Stimulated activated effector memory CD8-positive, alpha-beta T cell treated with anti-CD3 and anti-CD28 coated beads, Interleukin-12 subunit alpha, Interleukin-12 subunit beta, amount 100 ng/mL, for 72 hours (primary cell): ENCODE data around the gene ZCCHC9.
"Not testable (repeated sequence)": the region's sequence is repeated elsewhere in the genome, so short reads cannot be mapped to it uniquely, and the experiment has no call there.

ENCODE experiments used
- ATAC-seq: fragments of 150-1000 bp; cut with Tn5 transposase; 2 replicates; pipeline ENCODE4 v1.10.0; 2021
- DNase-seq, 2 donors: peaks; one replicate each; pipeline ENCODE4 v3.0.0; 2021 to 2022; ENCODE audit warnings: low spot score in 2 of 2
- H3K27ac Mint-ChIP-seq: one replicate; pipeline ENCODE4 v1.8.0; 2022; ENCODE audit warnings: mild to moderate bottlenecking, mixed read lengths
- H3K36me3 Mint-ChIP-seq: one replicate; pipeline ENCODE4 v1.8.0; 2022; ENCODE audit warnings: mild to moderate bottlenecking, mixed read lengths
- H3K4me1 Mint-ChIP-seq: one replicate; pipeline ENCODE4 v1.8.0; 2022; ENCODE audit warnings: mixed read lengths
- H3K4me3 Mint-ChIP-seq: one replicate; pipeline ENCODE4 v1.8.0; 2022; ENCODE audit warnings: mild to moderate bottlenecking, mixed read lengths
- H3K9me3 Mint-ChIP-seq: one replicate; pipeline ENCODE4 v1.8.0; 2022; ENCODE audit warnings: mixed read lengths

ZCCHC9 gene, protein sequence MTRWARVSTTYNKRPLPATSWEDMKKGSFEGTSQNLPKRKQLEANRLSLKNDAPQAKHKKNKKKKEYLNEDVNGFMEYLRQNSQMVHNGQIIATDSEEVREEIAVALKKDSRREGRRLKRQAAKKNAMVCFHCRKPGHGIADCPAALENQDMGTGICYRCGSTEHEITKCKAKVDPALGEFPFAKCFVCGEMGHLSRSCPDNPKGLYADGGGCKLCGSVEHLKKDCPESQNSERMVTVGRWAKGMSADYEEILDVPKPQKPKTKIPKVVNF

DNA sequence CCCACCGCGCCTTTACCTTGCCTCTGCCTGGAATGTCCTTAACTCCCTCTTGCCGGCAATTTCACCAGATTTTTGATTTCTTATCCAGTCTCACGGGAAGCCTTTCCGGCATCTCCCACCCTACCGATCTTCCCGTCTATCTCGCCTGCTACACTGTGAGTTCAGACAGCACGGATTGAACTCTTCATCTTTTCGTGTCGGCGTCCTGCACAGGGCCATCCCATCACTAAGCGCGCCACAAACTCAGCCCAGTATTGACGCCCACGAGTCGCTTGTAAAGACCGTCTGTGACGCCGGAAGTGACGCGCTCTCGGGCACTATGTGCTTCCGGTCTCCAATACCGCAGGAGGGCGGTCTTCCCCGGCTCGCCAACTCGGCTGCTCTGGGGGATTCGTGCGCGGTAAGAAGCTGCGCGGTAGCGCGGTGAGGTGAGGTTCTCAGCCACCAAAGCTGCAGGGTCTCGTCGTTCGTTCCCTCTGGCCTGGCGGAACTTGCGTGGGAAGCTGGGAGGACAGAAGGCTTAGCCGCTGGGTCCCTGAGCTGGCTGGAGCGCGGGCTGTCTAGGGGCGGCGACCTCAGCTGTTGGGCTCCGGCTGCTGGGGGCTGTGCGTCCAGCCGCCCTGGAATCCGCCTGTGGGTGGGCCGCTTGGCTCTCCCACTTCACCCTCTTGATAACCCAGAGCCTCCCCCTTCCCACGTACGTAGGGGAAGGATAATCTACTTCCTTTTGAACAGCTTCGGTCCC, at the start of gene ZCCHC9:
Gene ZCCHC9 (plus strand): TSS at position 317 of the 745 bp plus-strand sequence. CDS start 3,171 bp downstream, outside the sequence.
- Mint-ChIP-seq H3K4me3 (peak within 1 kb of the TSS; percentile 88), H3K9me3 (no peaks in the 10 kb centered on the region), H3K4me1 (peaks cover 61% of the 10 kb centered on the region), H3K36me3 (peaks cover 21% of the 10 kb centered on the region), H3K27ac (peak within 1 kb of the TSS; percentile 93)
- peak; percentile 83 to 93 for DNase-seq
- peak; percentile 95 for ATAC-seq

DNA sequence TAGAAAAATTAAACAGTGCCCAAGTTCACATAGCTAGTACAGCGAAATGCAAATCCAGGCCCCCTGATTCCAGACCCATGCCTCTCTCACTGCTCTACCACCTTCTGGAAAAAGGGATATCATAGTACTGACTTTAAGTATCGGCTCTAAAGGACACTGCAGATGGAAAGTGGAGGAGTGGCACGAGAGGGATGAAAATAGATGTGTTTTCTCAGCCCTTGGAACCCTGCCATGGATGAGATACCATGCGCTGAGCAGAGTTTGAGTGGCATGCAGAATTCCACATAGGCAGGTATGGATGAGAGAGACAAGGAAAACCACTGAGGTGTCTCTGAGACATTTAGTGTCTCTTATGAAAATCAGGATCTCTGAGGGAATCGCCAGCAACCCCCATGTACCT, 49.5 kb upstream of the ZCCHC9 start:
- Mint-ChIP-seq H3K4me1 (no peaks in the 10 kb centered on the region), H3K9me3 (peaks cover 4% of the 10 kb centered on the region), H3K27ac (no peak overlapping the region), H3K4me3 (no peak overlapping the region), H3K36me3 (no peaks in the 10 kb centered on the region)
- DNase-seq (no peak), ATAC-seq (no peak)

DNA sequence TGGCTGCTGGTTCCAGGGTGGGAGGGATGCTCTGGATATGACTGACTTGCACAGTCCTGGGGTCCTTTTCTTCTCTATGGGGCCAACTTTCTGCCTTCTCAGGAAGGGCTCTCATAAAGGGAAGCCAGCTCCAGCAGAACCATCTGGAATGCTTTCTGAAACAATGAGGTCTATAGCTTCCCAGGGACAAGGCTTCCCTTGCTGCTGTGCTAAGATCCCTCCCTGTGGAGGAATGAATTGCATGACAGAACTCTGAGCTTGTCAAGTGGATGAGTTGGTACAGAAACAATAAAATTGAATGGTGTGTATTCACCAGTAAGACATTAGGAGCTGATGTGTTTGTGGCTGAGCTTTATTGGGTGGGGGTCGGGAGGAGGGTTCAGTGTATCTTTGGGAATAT, 48.5 kb upstream of the ZCCHC9 start:
- Mint-ChIP-seq H3K9me3 (peaks cover 4% of the 10 kb centered on the region), H3K27ac (no peak overlapping the region), H3K36me3 (no peaks in the 10 kb centered on the region), H3K4me1 (no peaks in the 10 kb centered on the region), H3K4me3 (no peak overlapping the region)
- DNase-seq (no peak), ATAC-seq (no peak)

DNA sequence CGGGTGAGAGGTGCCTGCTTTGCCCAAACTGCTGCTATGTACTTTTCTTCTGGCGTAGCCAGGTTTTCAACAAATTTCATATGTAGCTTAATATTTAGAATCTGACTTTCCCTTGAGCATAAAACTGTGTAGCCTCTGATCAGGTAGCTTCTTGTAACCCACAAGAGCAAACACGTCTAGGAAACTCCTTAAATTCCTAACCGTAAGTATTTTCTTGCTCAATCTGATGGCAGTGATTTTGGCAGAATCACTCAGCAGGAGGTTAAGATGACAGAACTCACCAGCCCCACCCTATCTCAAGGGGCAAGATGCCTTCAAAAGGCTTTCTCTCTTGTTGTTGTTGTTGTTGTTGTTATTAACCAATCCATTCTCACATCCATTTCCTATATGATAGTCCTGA, 47.5 kb upstream of the ZCCHC9 start:
- no peaks in the 10 kb centered on the region for H3K36me3 Mint-ChIP-seq
- H3K27ac Mint-ChIP-seq: no peak overlapping the region
- H3K4me3 Mint-ChIP-seq: no peak overlapping the region

DNA sequence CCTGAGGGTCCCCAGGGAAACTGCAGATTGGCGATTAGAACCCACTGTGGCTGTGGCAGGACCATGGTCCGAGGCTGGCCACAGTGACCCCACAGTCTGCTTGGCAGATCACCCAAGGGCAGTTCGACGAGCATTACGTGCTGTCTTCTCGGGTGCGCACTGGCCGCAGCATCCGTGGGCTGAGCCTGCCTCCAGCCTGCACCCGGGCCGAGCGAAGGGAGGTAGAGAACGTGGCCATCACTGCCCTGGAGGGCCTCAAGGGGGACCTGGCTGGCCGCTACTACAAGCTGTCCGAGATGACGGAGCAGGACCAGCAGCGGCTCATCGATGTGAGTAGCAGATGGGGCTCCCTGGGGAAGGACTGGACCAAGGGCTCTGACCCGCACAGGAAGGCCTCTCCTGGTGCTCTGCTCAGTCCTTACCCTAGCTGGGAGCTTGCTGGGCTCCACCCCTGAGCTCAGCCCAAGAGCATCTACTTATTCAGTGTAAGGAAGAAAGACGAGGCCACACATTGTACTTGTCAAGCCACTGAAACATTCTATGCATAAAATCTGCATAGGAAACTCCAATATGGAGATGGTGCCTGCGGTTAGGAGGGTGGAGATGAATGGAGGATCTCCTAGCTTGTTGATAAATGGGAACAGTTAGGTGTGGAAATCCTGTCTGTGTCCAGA, 46.4 kb upstream of the ZCCHC9 start:
- DNase-seq (no peak), ATAC-seq (no peak)
- no peak overlapping the region for H3K4me3 Mint-ChIP-seq
- H3K4me1 Mint-ChIP-seq: no peaks in the 10 kb centered on the region
- no peak overlapping the region for H3K27ac Mint-ChIP-seq
- peaks cover 5% of the 10 kb centered on the region for H3K9me3 Mint-ChIP-seq
- no peaks in the 10 kb centered on the region for H3K36me3 Mint-ChIP-seq

More for the DNA sequence above, 47.5 kb upstream of the ZCCHC9 start:
- DNase-seq (no peak), ATAC-seq (no peak)
- H3K4me1 Mint-ChIP-seq: no peaks in the 10 kb centered on the region
- H3K9me3 Mint-ChIP-seq: peaks cover 4% of the 10 kb centered on the region

DNA sequence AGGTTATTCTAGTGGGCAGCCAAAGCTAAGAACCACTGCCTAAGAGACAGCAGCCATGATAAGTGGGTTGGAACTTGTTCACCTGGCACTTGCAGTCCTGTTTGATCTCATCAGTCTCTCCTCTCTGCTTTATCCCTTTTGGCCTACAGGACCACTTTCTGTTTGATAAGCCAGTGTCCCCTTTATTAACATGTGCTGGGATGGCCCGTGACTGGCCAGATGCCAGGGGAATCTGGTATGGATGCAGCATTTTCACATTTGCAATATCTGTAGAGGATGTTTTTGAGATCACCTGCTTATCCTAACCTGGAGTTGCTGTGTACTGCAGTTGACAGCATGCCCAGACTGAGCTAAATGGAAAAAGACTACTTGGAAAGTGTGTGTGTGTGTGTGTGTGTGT, 44.6 kb upstream of the ZCCHC9 start:
- peaks cover 6% of the 10 kb centered on the region for H3K4me1 Mint-ChIP-seq
- ATAC-seq: no peak
- no peak overlapping the region for H3K4me3 Mint-ChIP-seq
- no peak for DNase-seq
- no peak overlapping the region for H3K27ac Mint-ChIP-seq
- H3K36me3 Mint-ChIP-seq: no peaks in the 10 kb centered on the region
- H3K9me3 Mint-ChIP-seq: peaks cover 11% of the 10 kb centered on the region

DNA sequence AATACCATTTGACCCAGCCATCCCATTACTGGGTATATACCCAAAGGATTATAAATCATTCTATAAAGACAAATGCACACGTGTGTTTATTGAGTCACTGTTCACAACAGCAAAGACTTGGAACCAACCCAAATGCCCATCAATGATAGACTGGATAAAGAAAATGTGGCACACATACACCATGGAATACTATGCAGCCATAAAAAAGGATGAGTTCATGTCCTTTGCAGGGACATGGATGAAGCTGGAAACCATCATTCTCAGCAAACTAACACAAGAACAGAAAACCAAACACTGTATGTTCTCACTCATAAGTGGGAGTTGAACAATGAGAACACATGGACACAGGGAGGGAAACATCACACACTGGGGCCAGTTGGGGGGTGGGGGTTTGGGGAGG, 38.6 kb upstream of the ZCCHC9 start:
- not testable (repeated sequence) for ATAC-seq, H3K4me3 Mint-ChIP-seq, H3K27ac Mint-ChIP-seq, H3K36me3 Mint-ChIP-seq, DNase-seq
- H3K9me3 Mint-ChIP-seq: peaks cover 11% of the 10 kb centered on the region
- peaks cover 12% of the 10 kb centered on the region for H3K4me1 Mint-ChIP-seq

DNA sequence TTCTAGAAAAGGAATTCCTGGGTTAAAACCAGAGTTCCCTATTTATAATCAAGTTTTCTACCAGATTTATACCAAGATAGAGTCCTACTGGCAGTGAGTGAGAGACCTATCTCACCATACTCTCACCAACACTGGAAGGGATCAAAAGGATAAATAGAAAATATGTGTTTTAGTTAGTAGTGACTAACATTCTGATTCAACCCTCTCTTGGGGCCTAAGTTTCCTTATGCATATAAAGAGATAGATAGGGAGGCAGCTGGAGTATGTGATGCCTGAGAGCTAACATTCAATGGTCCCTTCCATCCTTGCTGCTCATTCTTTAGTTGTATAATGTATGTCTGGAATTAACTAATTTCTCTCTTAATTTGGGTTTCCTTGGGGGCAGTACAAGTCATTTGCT, 36.3 kb upstream of the ZCCHC9 start:
- DNase-seq (no peak), ATAC-seq (no peak)
- Mint-ChIP-seq H3K4me3 (no peak overlapping the region), H3K4me1 (peaks cover 18% of the 10 kb centered on the region), H3K36me3 (no peaks in the 10 kb centered on the region), H3K9me3 (peaks cover 6% of the 10 kb centered on the region), H3K27ac (no peak overlapping the region)

DNA sequence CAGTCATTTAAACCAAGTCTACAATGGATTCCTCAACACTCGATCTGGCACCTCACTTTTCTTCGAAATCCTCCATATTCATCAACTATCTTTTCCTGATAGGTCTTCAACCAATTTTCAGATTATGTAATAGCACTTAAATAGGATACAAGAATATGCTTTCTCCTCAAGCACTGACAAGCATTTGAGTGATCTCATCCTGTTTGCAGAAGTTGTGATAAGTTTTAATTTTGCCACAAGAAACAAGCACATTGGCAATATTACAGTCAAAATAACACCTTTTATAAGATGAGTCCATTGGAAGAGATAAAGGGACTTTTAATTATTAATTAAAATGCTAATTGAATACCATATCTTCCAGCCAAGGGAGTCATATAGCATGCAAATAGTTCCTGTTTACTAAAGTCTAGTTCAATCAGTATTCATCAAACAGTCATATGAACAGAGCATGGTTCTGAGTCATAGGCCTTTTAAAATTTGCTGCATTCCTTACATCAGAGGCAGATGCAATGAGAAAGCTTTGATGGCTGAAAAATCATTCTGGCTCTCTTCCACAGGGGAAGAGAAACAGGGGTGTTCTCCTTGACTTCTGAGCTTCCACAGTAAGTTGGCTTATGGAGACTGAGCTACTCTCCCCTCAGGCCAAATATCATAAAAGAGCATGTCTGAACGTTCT, 32.7 kb upstream of the ZCCHC9 start:
- Mint-ChIP-seq H3K27ac (no peak overlapping the region), H3K4me1 (peaks cover 35% of the 10 kb centered on the region), H3K36me3 (peaks cover 5% of the 10 kb centered on the region), H3K4me3 (no peak overlapping the region), H3K9me3 (peaks cover 17% of the 10 kb centered on the region)
- ATAC-seq: peak; percentile 66
- no peak for DNase-seq

DNA sequence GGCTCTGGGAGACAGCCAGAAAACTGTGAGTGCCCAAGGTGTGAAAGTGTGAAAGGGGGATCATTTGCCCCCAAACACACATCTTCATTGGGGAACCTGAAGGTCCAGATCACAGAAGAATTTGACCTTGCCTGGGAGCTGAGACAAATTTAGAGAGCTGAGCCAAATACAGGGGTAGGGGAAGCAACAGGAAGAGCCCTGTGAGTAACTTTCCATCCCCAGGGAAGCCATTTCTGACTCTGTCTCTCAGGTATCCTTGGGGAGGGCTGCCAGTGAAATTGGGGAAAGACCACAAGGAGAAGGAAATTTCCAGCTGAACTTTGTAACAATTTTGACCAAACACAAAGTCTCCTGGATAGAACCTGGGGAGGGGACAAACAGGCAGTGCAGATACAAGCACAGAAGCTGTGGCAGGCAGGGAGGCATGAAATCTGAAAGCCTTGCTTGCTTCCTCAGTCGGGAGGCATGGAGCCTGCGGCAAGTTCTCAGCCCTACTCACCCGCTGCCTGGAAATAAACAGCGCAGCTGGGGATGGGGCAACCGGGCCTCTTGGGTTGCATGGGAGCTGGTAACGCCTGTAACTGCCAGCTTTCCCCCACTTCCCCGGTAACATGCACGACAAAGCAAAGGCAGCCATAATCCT, 31.5 kb upstream of the ZCCHC9 start:
- H3K4me1 Mint-ChIP-seq: peaks cover 45% of the 10 kb centered on the region
- H3K27ac Mint-ChIP-seq: peak overlapping the region; percentile 17
- no peak for ATAC-seq
- H3K9me3 Mint-ChIP-seq: peaks cover 21% of the 10 kb centered on the region
- H3K4me3 Mint-ChIP-seq: no peak overlapping the region
- DNase-seq: no peak
- H3K36me3 Mint-ChIP-seq: peaks cover 5% of the 10 kb centered on the region

DNA sequence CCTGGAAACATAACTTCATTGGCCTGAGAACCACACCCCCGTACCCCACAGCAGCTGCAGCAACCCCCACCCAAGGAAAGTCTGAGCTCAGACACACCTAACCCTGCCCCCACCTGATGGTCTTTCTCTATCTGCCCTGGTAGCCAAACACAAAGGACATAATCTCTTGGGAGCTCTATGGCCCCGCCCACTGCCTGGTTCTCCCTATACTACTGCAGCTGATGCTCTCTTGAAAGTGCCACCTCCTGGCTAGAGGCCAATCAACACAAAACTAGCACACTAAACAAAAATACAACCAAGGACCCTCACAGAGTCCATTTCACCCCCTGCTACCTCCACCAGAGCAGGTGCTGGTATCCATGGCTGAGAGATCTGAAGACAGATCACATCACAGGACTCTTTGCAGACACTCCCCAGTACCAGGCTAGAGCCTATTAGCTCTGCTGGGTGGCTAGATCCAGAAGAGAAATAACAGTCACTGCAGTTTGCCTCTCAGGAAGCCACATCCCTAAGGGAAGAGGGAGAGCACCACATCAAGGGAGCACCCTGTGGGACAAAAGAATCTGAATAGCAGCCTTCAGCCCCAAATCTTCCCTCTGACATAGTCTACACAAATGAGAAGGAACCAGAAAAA, 30.9 kb upstream of the ZCCHC9 start:
- Mint-ChIP-seq H3K9me3 (peaks cover 21% of the 10 kb centered on the region), H3K27ac (peak overlapping the region; percentile 17), H3K4me1 (peaks cover 52% of the 10 kb centered on the region)
- ATAC-seq, DNase-seq, H3K36me3 Mint-ChIP-seq, H3K4me3 Mint-ChIP-seq: not testable (repeated sequence)

DNA sequence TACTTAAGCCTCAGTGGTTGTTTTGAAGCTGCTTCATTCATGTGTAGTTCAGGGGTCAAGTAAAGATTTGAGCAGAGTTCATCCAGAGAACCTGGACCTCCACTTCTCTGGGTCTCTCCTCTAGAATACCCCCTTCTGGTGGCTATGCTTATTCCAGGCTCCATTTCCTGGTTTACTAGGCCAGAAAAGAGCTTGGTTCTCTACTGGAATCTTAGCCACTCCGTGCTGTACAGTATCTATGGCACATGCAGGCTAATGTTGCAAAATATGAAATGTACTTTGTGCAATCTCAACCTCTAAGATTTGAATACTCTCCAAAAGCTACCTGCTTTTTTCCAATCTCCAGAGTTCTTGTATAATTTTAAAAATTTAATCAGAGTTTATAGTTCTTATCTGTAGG, 17.4 kb upstream of the ZCCHC9 start:
- peaks cover 39% of the 10 kb centered on the region for H3K4me1 Mint-ChIP-seq
- no peak overlapping the region for H3K4me3 Mint-ChIP-seq
- H3K27ac Mint-ChIP-seq: no peak overlapping the region
- no peak for ATAC-seq
- no peak for DNase-seq
- H3K9me3 Mint-ChIP-seq: no peaks in the 10 kb centered on the region
- H3K36me3 Mint-ChIP-seq: peaks cover 11% of the 10 kb centered on the region

DNA sequence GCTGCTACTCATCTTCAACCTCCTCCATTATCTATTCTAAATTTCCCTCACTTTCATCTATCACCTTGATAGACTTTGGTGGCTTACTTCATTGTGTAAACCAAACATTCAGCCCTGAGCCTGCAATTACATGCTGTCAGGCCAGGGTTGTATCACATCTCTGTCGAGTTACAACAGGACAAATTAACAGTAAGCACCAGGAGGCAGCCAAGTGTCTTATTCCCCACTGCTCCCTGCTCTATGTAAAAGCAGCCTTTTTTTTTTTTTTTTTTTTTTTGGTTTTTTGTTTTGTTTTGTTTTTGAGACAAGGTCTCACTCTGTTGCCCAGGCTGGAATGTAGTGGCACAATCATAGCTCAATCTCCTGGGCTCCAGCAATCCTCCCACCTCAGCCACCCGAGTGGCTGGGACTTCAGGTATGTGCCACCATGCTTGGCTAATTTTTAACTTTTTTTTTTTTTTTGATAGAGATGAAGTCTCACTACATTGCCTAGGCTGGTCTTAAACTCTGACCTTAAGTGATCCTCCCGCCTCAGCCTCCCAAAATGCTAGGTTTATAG, 15.2 kb upstream of the ZCCHC9 start:
- DNase-seq: no peak
- Mint-ChIP-seq H3K4me3 (no peak overlapping the region), H3K27ac (no peak overlapping the region), H3K4me1 (peaks cover 52% of the 10 kb centered on the region), H3K36me3 (peaks cover 11% of the 10 kb centered on the region), H3K9me3 (no peaks in the 10 kb centered on the region)
- ATAC-seq: no peak

DNA sequence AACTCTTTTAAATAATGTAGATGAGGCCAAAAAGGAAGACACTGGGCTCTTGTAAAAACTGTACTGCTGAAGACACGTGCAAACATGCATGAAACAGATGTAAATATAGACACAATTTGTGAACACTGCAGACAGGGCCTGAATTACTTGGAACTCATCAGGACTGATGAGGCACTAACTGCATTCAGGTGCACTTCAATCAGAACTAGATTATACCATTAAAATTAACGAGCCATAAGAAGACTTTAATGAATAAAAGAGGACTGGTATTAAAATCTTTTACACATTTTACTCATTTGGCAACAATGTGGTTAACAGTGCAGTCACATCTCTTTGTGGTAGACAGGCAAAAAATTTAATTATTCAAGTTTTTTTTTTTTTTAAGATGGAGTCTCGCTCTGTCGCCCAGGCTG, 13.4 kb upstream of the ZCCHC9 start:
- H3K4me3 Mint-ChIP-seq: peak overlapping the region; percentile 40
- peaks cover 11% of the 10 kb centered on the region for H3K36me3 Mint-ChIP-seq
- H3K4me1 Mint-ChIP-seq: peaks cover 70% of the 10 kb centered on the region

More for the DNA sequence above, 13.4 kb upstream of the ZCCHC9 start:
- no peak for DNase-seq
- ATAC-seq: peak; percentile 49
- peaks cover 5% of the 10 kb centered on the region for H3K9me3 Mint-ChIP-seq
- H3K27ac Mint-ChIP-seq: no peak overlapping the region
